ENCODE data around the gene PRKAG1. TPM values are rescaled to one million over a fixed set of nuclear protein-coding genes. Genes with fewer than 3 reads are reported as not detected.

PRKAG1 gene
- total RNA-seq, 2 donors from 2014 or later, result 49.5 to 54.8 TPM

- intact Hi-C loops (cut with DNase I), result no loop called here
- Histone ChIP-seq H3K4me1 (peaks cover 7% of the 10 kb centered on the region), H3K9me3 (no peaks in the 10 kb centered on the region), H3K27ac (no peak overlapping the region), H3K36me3 (no peaks in the 10 kb centered on the region), H3K9ac (ENCODE audit: low read depth in 2 of 2, low read length in 2 of 2) (no peak overlapping the region), H3K4me3 (no peak overlapping the region), H3K27me3 (no peaks in the 10 kb centered on the region)
- TF ChIP-seq CTCF (IDR thresholded peaks at IDR 0.05), result no peak
- no peak for DNase-seq
These were observed 65.9 kb downstream of the PRKAG1 start for GRCh38 chr12:48952691-48953090.

Other genes starting within 250 kb of the PRKAG1 start
- gene ADCY6, start 229.7 kb downstream of the PRKAG1 start, total RNA-seq, result 100 to 1,000 TPM in 1 of 2 donors, 10 to 100 TPM in 1; 84.7 to 121 TPM
- 10 to 100 TPM; 23.4 to 54.5 TPM for gene CACNB3, start 200.3 kb downstream of the PRKAG1 start, total RNA-seq
- gene DDX23, start 166.6 kb downstream of the PRKAG1 start, total RNA-seq, result 100 to 1,000 TPM in 1 of 2 donors, 10 to 100 TPM in 1; 87.2 to 150 TPM
- gene RND1, start 152.9 kb downstream of the PRKAG1 start, total RNA-seq, result 1 to 10 TPM; 2.5 to 3.4 TPM
- 10 to 100 TPM; 33.7 to 47.4 TPM for gene FKBP11, start 93.3 kb downstream of the PRKAG1 start, total RNA-seq
- 100 to 1,000 TPM; 255 to 261 TPM for gene ARF3, start 61.3 kb downstream of the PRKAG1 start, total RNA-seq
- under 1 TPM; 0.24 to 0.47 TPM for gene WNT10B, start 47.0 kb downstream of the PRKAG1 start, total RNA-seq
- gene WNT1, start 40.5 kb downstream of the PRKAG1 start, total RNA-seq, result not detected
- gene DDN, start 19.4 kb downstream of the PRKAG1 start, total RNA-seq, result under 1 TPM; 0.17 to 0.21 TPM
- 10 to 100 TPM; 50.2 to 87.5 TPM for gene KMT2D, start 42.0 kb upstream of the PRKAG1 start, total RNA-seq
- gene RHEBL1, start 51.2 kb upstream of the PRKAG1 start, total RNA-seq, result under 1 TPM; 0.27 to 0.32 TPM
- under 1 TPM; 0.29 to 0.52 TPM for gene DHH, start 76.0 kb upstream of the PRKAG1 start, total RNA-seq
- 10 to 100 TPM; 36.9 to 38.2 TPM for gene LMBR1L, start 92.1 kb upstream of the PRKAG1 start, total RNA-seq
- gene TUBA1B, start 112.6 kb upstream of the PRKAG1 start, total RNA-seq, result 1,000 to 10,000 TPM in 1 of 2 donors, 100 to 1,000 TPM in 1; 445 to 1,717 TPM
- 10 to 100 TPM; 16.9 to 70.3 TPM for gene TUBA1A, start 170.3 kb upstream of the PRKAG1 start, total RNA-seq
- gene TUBA1C, start 246.3 kb upstream of the PRKAG1 start, total RNA-seq, result 100 to 1,000 TPM; 183 to 368 TPM